ENCODE data around the gene URI1. TPM values are rescaled to one million over a fixed set of nuclear protein-coding genes. Genes with fewer than 3 reads are reported as not detected.

The URI1 gene
- total RNA-seq, 1 donor from 2014 or later, result 43.7 TPM

GRCh38 chr19:30049226-30049625 lies 107.2 kb downstream of the URI1 start:
- no peak for DNase-seq
- Mint-ChIP-seq H3K4me1 (ENCODE audit: low read depth, unreplicated experiment) (no peaks in the 10 kb centered on the region), H3K36me3 (ENCODE audit: unreplicated experiment) (no peaks in the 10 kb centered on the region)

GRCh38 chr19:30049846-30050667 lies 108.0 kb downstream of the URI1 start:
- Mint-ChIP-seq H3K36me3 (ENCODE audit: unreplicated experiment) (no peaks in the 10 kb centered on the region), H3K9me3 (ENCODE audit: unreplicated experiment) (no peaks in the 10 kb centered on the region), H3K4me3 (ENCODE audit: unreplicated experiment) (no peak overlapping the region), H3K27ac (ENCODE audit: unreplicated experiment) (no peak overlapping the region), H3K4me1 (ENCODE audit: low read depth, unreplicated experiment) (no peaks in the 10 kb centered on the region), H3K27me3 (ENCODE audit: unreplicated experiment) (peaks cover 2% of the 10 kb centered on the region)
- TF ChIP-seq, protein P1, sequence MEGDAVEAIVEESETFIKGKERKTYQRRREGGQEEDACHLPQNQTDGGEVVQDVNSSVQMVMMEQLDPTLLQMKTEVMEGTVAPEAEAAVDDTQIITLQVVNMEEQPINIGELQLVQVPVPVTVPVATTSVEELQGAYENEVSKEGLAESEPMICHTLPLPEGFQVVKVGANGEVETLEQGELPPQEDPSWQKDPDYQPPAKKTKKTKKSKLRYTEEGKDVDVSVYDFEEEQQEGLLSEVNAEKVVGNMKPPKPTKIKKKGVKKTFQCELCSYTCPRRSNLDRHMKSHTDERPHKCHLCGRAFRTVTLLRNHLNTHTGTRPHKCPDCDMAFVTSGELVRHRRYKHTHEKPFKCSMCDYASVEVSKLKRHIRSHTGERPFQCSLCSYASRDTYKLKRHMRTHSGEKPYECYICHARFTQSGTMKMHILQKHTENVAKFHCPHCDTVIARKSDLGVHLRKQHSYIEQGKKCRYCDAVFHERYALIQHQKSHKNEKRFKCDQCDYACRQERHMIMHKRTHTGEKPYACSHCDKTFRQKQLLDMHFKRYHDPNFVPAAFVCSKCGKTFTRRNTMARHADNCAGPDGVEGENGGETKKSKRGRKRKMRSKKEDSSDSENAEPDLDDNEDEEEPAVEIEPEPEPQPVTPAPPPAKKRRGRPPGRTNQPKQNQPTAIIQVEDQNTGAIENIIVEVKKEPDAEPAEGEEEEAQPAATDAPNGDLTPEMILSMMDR (IDR thresholded peaks at IDR 0.05; ENCODE audit: partially characterized antibody, unreplicated experiment), result no peak
- no peak for DNase-seq

More at GRCh38 chr19:30049226-30049625, 107.2 kb downstream of the URI1 start:
- no peak overlapping the region for H3K27ac Mint-ChIP-seq (ENCODE audit: unreplicated experiment)
- H3K4me3 Mint-ChIP-seq (ENCODE audit: unreplicated experiment), result no peak overlapping the region
- no peaks in the 10 kb centered on the region for H3K9me3 Mint-ChIP-seq (ENCODE audit: unreplicated experiment)
- peaks cover 2% of the 10 kb centered on the region for H3K27me3 Mint-ChIP-seq (ENCODE audit: unreplicated experiment)
- TF ChIP-seq, protein P1 (IDR thresholded peaks at IDR 0.05; ENCODE audit: partially characterized antibody, unreplicated experiment), result no peak

- DNase-seq, result no peak
- no peaks in the 10 kb centered on the region for H3K36me3 Mint-ChIP-seq (ENCODE audit: unreplicated experiment)
- no peaks in the 10 kb centered on the region for H3K4me1 Mint-ChIP-seq (ENCODE audit: low read depth, unreplicated experiment)
- TF ChIP-seq, protein P1 (IDR thresholded peaks at IDR 0.05; ENCODE audit: partially characterized antibody, unreplicated experiment), result no peak
- peaks cover 4% of the 10 kb centered on the region for H3K27me3 Mint-ChIP-seq (ENCODE audit: unreplicated experiment)
- H3K9me3 Mint-ChIP-seq (ENCODE audit: unreplicated experiment), result no peaks in the 10 kb centered on the region
- no peak overlapping the region for H3K27ac Mint-ChIP-seq (ENCODE audit: unreplicated experiment)
- H3K4me3 Mint-ChIP-seq (ENCODE audit: unreplicated experiment), result no peak overlapping the region
Measured at GRCh38 chr19:30052122-30053075, 110.4 kb downstream of the URI1 start.

GRCh38 chr19:30053558-30053957 lies 111.5 kb downstream of the URI1 start:
- TF ChIP-seq, protein P1 (IDR thresholded peaks at IDR 0.05; ENCODE audit: partially characterized antibody, unreplicated experiment), result no peak
- Mint-ChIP-seq H3K4me1 (ENCODE audit: low read depth, unreplicated experiment) (no peaks in the 10 kb centered on the region), H3K27me3 (ENCODE audit: unreplicated experiment) (peaks cover 6% of the 10 kb centered on the region)

More at GRCh38 chr19:30053558-30053957, 111.5 kb downstream of the URI1 start:
- Mint-ChIP-seq H3K4me3 (ENCODE audit: unreplicated experiment) (no peak overlapping the region), H3K9me3 (ENCODE audit: unreplicated experiment) (no peaks in the 10 kb centered on the region), H3K27ac (ENCODE audit: unreplicated experiment) (no peak overlapping the region), H3K36me3 (ENCODE audit: unreplicated experiment) (no peaks in the 10 kb centered on the region)
- DNase-seq, result no peak
